Activated T-cell treated with anti-CD3 and anti-CD28 coated beads, Interleukin-2, amount 50 U/mL, for 4 hours (primary cell): ENCODE data around the gene KRT38. TPM values are rescaled to one million over a fixed set of nuclear protein-coding genes. Genes with fewer than 3 reads are reported as not detected.

Experiments
- ATAC-seq, 2 donors: fragments of 200-7000 bp; cut with Tn5 transposase; one replicate each; pipeline ENCODE4 v1.10.0; 2021
- DNase-seq: peaks from one replicate; pipeline ENCODE4 v3.0.0-alpha.2; 2020
- H3K27me3 Mint-ChIP-seq: one replicate; pipeline ENCODE4 v1.8.0; 2021; ENCODE audit warnings: low read depth, mixed read lengths
- H3K36me3 Mint-ChIP-seq: one replicate; pipeline ENCODE4 v1.8.0; 2022; ENCODE audit warnings: mixed read lengths; ENCODE audit not compliant: insufficient read depth
- H3K4me1 Mint-ChIP-seq: one replicate; pipeline ENCODE4 v1.8.0; 2021; ENCODE audit warnings: low read depth, mixed read lengths
- H3K4me3 Mint-ChIP-seq: one replicate; pipeline ENCODE4 v1.8.0; 2021; ENCODE audit warnings: mild to moderate bottlenecking, moderate library complexity, mixed read lengths
- H3K9me3 Mint-ChIP-seq: one replicate; pipeline ENCODE4 v1.8.0; 2021; ENCODE audit warnings: mixed read lengths
- total RNA-seq, 3 donors: library from RNA; stranded (reverse); gene quantifications; one replicate each; pipeline ENCODE4 v1.2.1, GENCODE V29; 2021

KRT38 gene
- total RNA-seq, 3 donors from 2014 or later = not detected

DNA sequence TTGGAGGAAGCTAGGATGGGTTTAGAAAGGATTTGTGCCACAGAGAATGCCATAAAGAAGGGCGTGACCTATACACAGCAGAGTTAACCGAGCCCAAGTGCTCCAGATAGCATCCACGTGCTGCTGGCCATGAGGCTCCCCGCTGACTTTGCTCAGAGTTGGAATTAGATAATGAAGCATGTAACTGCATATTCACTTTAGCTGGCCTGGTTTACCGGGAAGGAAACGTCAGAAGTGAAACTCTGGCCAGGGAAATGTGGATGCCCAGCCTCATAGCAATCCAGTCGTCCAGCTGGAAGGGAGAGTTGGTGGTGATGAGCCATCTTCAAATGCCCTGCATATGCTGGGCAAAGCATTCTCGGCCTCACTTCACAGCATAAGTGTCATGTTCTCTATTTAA, 34.1 kb upstream of the KRT38 start:
- Mint-ChIP-seq H3K4me3 (no peak overlapping the region), H3K27me3 (peaks cover 4% of the 10 kb centered on the region), H3K36me3 (no peaks in the 10 kb centered on the region), H3K4me1 (no peaks in the 10 kb centered on the region), H3K9me3 (peaks cover 5% of the 10 kb centered on the region)
- ATAC-seq (no peak), DNase-seq (no peak)

DNA sequence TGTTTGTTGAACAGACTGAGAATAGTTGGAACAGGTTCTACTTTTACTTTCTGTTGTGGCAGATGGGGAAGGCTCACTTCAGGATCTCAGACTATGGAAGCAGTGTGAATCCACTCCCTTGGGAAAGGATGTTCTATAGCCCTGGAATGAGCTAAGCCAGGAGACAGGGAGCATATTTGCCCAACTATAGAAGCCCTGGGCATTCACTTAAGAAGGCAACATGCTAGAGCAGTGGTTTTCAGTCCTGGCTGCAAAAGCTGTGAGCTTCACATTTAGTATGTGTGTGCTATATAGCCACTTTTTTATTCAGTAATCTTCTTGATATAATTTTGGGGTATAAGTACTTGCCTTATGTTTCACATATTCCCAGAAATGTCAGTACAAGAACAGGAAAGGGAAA, 27.6 kb upstream of the KRT38 start:
- Mint-ChIP-seq H3K27me3 (peaks cover 6% of the 10 kb centered on the region), H3K36me3 (no peaks in the 10 kb centered on the region), H3K4me3 (no peak overlapping the region), H3K4me1 (no peaks in the 10 kb centered on the region), H3K9me3 (peaks cover 13% of the 10 kb centered on the region)
- ATAC-seq (no peak), DNase-seq (no peak)

DNA sequence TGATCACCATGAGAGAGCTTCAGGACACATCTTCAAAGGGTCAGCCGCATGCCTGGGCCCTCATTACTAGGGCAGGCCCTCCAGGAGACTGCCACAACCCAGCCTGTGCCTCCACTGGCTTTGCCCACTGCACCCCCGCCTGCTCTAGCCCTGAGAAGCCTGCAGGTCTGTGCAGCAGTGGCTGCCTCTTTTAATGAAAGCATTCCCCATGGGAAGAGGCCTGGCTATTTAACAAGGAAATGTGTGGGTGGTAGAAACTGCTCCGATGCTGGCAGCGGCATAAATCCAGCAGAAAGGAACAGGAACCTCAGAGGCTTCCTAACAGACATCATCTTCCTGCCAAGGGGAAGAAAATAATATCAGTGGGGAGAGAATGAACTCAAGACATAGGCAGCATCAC, 26.8 kb upstream of the KRT38 start:
- peaks cover 6% of the 10 kb centered on the region for H3K27me3 Mint-ChIP-seq
- DNase-seq (no peak), ATAC-seq (no peak)
- no peak overlapping the region for H3K4me3 Mint-ChIP-seq
- H3K36me3 Mint-ChIP-seq = no peaks in the 10 kb centered on the region
- no peaks in the 10 kb centered on the region for H3K4me1 Mint-ChIP-seq
- H3K9me3 Mint-ChIP-seq = peaks cover 13% of the 10 kb centered on the region

DNA sequence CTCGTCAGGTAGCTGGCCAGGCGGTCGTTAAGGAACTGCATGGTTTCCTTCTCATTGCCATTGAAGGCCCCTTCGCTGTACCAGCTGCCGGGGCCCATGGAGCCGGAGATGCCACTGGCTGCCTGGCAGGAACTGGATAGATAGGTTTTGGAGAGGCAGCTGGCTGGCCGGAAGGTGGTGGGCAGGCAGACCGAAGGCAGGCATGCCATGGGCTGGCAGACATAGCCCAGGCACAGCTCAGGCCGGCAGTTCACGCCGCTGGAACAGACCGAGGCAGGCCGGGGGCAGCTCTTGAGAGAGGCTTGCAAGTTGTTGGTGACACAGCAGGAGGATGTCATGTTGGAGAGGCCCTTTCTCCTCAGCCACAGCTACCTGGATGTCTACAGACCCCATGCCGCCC, 26.2 kb upstream of the KRT38 start, which contains the start of gene KRT32:
Gene KRT32, minus strand, starts transcription at position 399 of the 400 bp plus-strand sequence. Its CDS starts 61 bp downstream, at position 338.
- no peak for DNase-seq
- peaks cover 3% of the 10 kb centered on the region for H3K27me3 Mint-ChIP-seq
- H3K4me3 Mint-ChIP-seq = no peak within 1 kb of the TSS
- H3K36me3 Mint-ChIP-seq = no peaks in the 10 kb centered on the region
- peaks cover 12% of the 10 kb centered on the region for H3K9me3 Mint-ChIP-seq
- no peaks in the 10 kb centered on the region for H3K4me1 Mint-ChIP-seq
- no peak for ATAC-seq

DNA sequence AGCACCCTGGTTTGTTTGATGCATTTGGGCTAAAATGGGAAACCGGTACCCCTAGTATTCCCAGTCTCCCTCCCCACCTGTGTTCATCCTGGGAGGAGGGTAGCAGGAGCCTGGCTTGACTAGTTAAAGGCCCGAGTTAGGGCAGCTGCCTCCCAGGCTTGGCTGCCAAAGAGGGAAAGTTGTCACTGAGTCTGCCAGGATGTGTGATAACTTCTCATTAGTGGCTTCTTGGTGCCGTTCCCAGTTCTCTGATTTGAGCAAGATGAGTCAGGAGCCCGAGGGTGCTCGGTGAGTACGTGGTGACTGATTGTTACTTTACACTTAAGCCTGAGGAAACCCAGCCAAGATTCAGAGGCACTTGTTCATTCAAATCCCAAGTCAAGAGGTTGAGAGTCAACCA, 23.9 kb upstream of the KRT38 start:
- H3K27me3 Mint-ChIP-seq = peaks cover 2% of the 10 kb centered on the region
- ATAC-seq (no peak), DNase-seq (no peak)
- H3K4me3 Mint-ChIP-seq = no peak overlapping the region
- no peaks in the 10 kb centered on the region for H3K36me3 Mint-ChIP-seq
- H3K4me1 Mint-ChIP-seq = no peaks in the 10 kb centered on the region
- H3K9me3 Mint-ChIP-seq = peaks cover 8% of the 10 kb centered on the region

DNA sequence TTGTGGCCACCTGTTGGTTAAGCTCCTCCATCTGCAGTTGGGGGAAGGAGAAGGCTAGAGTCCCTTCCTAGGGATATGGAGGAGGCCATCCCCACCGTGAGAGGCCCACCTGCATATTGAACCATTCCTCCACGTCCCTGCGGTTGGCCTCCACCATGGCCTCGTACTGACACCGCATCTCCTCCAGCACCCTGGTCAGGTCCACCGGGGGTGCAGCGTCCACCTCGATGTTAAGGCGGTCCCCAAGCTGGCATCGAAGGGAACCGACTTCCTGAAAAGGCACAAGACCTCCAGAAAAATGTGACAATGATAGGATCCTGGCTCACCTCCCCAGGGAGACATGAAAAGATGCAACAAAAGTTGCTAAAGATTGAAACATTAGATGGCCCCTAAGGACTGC, 23.4 kb upstream of the KRT38 start:
- Mint-ChIP-seq H3K4me3 (no peak overlapping the region), H3K4me1 (no peaks in the 10 kb centered on the region), H3K27me3 (peaks cover 2% of the 10 kb centered on the region), H3K36me3 (no peaks in the 10 kb centered on the region), H3K9me3 (peaks cover 8% of the 10 kb centered on the region)
- ATAC-seq (no peak), DNase-seq (no peak)

DNA sequence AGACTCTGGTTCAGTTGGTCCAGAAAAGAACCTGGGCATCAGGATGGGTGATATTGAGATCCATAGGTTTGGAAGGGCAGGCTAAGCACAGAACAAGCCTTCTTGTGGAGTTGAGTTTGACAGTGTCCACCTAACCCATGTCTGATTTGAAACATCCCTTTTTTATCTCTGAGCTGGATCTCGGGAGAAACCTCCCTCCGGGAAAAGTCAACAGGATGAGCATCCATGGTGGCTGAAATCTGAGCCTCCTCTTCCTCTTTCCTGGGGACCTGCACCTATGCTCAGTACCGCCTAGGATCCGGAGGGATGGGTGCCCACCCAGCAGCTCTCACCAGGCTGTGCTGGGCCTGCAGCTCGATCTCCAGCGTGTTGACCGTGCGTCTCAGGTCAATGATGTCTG, 23.0 kb upstream of the KRT38 start:
- Mint-ChIP-seq H3K36me3 (no peaks in the 10 kb centered on the region), H3K4me1 (no peaks in the 10 kb centered on the region), H3K4me3 (no peak overlapping the region), H3K27me3 (peaks cover 2% of the 10 kb centered on the region), H3K9me3 (peaks cover 8% of the 10 kb centered on the region)
- DNase-seq (no peak), ATAC-seq (no peak)

DNA sequence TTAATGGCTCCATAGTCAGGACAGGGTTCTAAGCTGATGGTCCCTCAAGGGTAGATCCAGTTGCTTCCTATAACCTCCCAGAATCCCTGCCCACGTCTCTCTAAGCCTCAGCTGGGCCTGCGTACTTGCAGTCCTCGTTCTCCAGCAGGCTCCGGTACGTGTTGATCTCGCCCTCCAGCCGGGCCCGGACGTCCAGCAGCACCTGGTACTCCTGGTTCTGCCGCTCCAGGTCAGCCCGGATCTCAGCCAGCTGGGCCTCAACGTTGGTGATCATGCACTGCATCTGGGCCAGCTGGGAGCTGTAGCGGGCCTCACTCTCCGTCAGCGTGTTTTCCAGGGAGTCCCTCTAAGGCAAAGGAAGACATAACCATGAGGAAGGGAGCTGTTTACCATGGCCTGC, 21.9 kb upstream of the KRT38 start:
- DNase-seq = no peak
- Mint-ChIP-seq H3K4me1 (no peaks in the 10 kb centered on the region), H3K4me3 (no peak overlapping the region), H3K9me3 (peaks cover 1% of the 10 kb centered on the region), H3K36me3 (no peaks in the 10 kb centered on the region), H3K27me3 (no peaks in the 10 kb centered on the region)
- no peak for ATAC-seq

DNA sequence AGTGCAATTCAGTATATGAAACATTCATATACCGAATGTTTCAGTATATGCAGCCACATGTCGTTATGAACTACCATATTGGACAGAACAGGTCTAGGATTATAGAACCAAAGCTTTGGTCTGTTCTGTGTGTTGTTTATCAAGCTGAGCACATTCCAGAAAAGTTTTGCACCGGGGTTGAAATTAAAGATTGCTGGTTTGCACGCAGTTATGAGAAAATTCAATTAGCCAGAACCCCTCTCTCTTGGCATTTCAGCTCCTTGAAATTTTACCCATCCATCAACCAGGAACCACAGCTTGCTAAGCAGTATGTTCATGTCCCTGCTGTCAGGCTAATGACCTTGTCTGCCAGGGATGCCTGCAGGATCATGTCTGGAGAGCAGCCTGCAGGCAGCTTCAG, 16.9 kb upstream of the KRT38 start:
- no peaks in the 10 kb centered on the region for H3K27me3 Mint-ChIP-seq
- H3K36me3 Mint-ChIP-seq = no peaks in the 10 kb centered on the region
- no peak for ATAC-seq
- H3K9me3 Mint-ChIP-seq = no peaks in the 10 kb centered on the region
- no peak overlapping the region for H3K4me3 Mint-ChIP-seq
- no peak for DNase-seq
- H3K4me1 Mint-ChIP-seq = no peaks in the 10 kb centered on the region

DNA sequence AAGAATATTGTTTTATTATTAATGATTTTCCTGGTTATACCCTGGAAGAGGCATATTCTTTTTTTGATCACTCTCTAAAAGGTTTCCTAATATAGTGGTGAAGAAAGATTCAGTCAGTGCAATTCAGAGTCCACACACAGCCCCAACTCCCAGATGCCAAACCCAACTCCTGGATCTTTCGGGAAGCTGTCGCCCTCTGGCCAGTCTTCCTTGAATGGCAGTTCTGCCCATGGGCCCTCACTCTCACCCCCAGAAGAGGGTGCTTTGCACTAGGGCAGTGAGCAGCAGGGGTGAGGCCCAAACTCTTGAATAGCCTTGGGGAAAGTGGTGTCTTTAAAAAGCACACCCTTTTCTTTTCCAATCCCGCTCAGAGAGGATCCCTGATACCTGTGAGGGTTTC, 15.4 kb upstream of the KRT38 start:
- Mint-ChIP-seq H3K36me3 (no peaks in the 10 kb centered on the region), H3K4me1 (no peaks in the 10 kb centered on the region), H3K27me3 (peaks cover 3% of the 10 kb centered on the region), H3K4me3 (no peak overlapping the region), H3K9me3 (no peaks in the 10 kb centered on the region)
- no peak for DNase-seq
- ATAC-seq = no peak

DNA sequence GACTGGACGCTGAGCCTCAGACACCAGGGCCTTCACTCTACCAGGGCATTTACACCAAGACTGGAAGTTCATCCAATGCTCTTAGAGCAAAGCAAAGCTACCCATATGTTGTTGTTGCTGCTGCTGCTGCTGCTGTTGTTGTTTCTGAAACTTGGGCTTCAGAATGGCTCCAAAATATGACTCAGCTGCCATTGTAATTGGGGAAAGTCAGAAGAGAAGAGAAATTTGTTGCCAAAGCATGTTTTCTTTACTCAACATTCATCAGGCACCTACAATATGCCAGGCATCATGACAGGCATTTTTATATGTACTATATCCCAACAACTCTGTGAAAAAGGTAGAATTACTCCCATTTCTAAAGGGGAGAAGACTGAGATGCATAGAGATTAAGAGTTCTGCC, 14.5 kb upstream of the KRT38 start:
- Mint-ChIP-seq H3K27me3 (peaks cover 5% of the 10 kb centered on the region), H3K4me1 (no peaks in the 10 kb centered on the region)

DNA sequence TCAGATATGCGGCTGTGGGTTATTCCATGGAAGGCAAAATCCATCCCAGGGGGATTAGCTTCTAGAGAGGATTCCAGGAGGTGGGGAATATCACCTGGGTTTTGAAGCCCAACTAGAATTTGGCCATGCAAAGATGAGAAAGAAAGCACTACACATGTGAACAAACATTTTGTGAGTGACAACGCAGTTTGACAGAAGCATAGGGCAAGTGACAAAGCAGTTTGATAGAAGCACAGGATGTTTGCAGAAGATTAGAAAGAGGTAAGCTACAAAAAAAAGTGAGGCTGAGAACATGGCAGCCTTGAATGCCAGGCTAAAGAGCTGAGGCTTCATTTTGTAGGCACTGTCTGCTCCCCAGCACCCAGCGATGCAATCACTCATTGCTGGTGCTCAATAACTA, 12.3 kb upstream of the KRT38 start:
- Mint-ChIP-seq H3K9me3 (no peaks in the 10 kb centered on the region), H3K4me1 (no peaks in the 10 kb centered on the region), H3K36me3 (no peaks in the 10 kb centered on the region), H3K4me3 (no peak overlapping the region), H3K27me3 (peaks cover 5% of the 10 kb centered on the region)
- DNase-seq = no peak
- no peak for ATAC-seq

More for the DNA sequence above, 14.5 kb upstream of the KRT38 start:
- DNase-seq (no peak), ATAC-seq (no peak)
- Mint-ChIP-seq H3K4me3 (no peak overlapping the region), H3K9me3 (no peaks in the 10 kb centered on the region), H3K36me3 (no peaks in the 10 kb centered on the region)

DNA sequence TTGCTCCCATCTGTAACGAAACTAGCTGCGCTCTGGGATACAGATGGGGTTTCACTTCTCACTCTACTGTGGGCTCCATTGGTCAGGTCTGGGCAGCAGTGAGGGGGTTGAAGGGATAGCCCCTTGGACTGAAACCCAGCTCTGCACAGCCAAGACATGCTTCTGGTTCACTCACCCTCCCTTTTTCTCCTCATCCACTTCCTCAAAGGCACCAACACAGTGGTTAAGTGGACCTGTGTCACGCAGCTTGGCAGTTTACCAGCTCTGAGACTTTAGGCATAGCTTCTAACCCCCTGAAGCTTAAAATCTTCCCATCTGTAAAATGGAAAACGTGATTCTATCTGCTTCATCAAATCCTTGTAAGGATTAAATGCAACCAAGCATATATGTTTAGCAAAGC, 11.5 kb upstream of the KRT38 start:
- H3K4me3 Mint-ChIP-seq = no peak overlapping the region
- no peak for ATAC-seq
- no peaks in the 10 kb centered on the region for H3K9me3 Mint-ChIP-seq
- DNase-seq = no peak
- H3K36me3 Mint-ChIP-seq = no peaks in the 10 kb centered on the region
- H3K4me1 Mint-ChIP-seq = no peaks in the 10 kb centered on the region
- H3K27me3 Mint-ChIP-seq = peaks cover 5% of the 10 kb centered on the region

DNA sequence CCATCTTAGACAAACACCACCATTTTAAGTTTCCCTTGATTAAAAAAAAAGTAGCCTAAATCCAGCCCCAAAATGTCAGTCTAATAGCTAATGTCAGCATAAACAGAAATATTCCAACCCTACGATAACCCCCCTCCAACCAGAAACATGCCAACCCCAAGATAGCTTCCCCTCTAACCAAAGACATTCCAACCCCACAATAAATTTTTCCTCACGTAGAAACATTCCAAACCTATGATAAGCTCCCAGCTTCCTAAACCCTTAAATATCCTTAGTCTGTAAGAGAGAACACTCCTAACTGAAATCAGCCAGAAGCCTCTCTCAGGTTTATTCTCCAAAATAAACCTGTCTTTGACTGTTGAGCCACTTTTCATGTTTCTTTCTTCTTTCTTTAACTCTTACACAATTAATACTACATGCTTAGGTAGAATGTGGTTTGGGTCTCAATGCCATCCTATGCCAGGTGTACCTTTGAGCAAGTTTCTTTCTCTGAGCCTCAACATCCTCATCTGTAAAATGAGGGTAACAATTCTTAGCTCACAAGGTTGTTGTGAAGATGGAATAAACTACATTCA, 10.5 kb upstream of the KRT38 start:
- DNase-seq = no peak
- no peaks in the 10 kb centered on the region for H3K9me3 Mint-ChIP-seq
- no peak overlapping the region for H3K4me3 Mint-ChIP-seq
- H3K4me1 Mint-ChIP-seq = no peaks in the 10 kb centered on the region
- H3K36me3 Mint-ChIP-seq = no peaks in the 10 kb centered on the region
- no peak for ATAC-seq
- peaks cover 5% of the 10 kb centered on the region for H3K27me3 Mint-ChIP-seq

DNA sequence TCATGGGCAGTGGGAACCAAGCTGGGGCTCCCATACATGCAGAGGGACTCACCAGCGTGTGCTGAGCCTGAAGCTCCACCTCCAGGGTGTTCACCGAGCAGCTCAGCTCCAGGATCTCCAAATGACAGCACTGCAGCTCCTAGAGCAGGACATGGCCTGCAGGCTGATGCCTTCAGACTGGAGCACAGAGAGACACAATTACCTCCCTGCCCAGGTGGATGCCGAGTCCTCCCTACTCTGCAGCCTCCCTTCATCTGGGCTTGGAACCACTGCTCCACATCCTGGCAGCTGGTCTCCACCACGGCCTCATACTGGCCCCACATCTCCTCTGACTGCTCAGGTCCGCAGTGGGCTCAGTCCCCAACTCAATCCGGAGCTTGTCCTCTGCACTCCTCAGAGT, 8.2 kb upstream of the KRT38 start:
- Mint-ChIP-seq H3K27me3 (peaks cover 5% of the 10 kb centered on the region), H3K4me3 (no peak overlapping the region), H3K36me3 (no peaks in the 10 kb centered on the region), H3K4me1 (no peaks in the 10 kb centered on the region), H3K9me3 (no peaks in the 10 kb centered on the region)
- ATAC-seq = no peak
- no peak for DNase-seq

DNA sequence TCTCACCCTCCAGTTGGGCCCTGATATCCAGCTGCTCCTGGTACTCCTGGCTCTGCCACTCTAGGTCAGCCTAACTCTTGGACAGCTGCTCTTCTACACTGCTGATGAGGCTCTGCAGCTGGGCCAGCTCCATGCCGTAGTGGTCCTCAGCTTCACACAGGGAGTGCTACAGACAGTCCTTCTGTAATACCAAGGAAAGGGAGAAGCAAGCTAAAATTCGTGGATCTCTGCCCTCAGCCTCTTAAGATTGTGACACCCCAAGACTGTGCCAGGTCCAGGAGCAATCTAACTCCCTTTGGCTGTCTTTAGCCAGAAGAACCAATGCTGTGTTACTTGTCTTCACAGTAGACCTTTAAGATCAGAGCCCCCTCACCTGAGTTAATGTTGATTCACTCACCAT, 7.7 kb upstream of the KRT38 start:
- Mint-ChIP-seq H3K4me1 (no peaks in the 10 kb centered on the region), H3K27me3 (peaks cover 5% of the 10 kb centered on the region), H3K4me3 (no peak overlapping the region), H3K36me3 (no peaks in the 10 kb centered on the region), H3K9me3 (no peaks in the 10 kb centered on the region)
- DNase-seq (no peak), ATAC-seq (no peak)
